Erythroblast (primary cell): ENCODE results near the gene GPR162.

Experiments used
- GATA1 ChIP-seq: IDR thresholded peaks from 2 replicates; pipeline ENCODE4 v1.6.1; 2011; ENCODE audit warnings: low read depth, mild to moderate bottlenecking, control low read depth, low read length, moderate library complexity
- POLR2A ChIP-seq: IDR thresholded peaks from 2 replicates; pipeline ENCODE4 v1.6.1; 2011; ENCODE audit warnings: mild to moderate bottlenecking, low read length

DNA sequence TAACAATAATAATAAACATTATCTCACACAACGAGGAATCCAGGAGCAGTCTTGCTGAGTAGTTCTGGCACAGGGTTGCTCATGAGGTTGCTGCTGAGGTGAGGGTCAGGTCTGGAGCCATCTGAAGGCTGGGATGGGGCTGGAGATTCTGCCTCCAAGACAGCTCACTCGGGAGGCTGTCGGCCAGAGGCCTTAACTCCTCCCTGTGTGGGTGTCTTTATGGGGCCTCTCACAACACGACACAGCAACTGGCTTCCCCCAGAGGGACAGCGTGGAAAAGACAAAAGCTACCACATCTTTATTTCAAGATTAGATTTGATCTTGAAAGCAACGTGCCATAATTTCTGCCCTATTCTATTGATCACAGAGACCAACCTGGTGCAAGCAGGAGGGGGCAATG is 39.5 kb upstream of the GPR162 start:
- TF ChIP-seq POLR2A (no peak), GATA1 (no peak)
